ENCODE results near the gene NCF2. TPM values are rescaled to one million over a fixed set of nuclear protein-coding genes. Genes with fewer than 3 reads are reported as not detected.

The NCF2 gene
- total and polyA plus RNA-seq, 2 donors (not counting 3 experiments of a cell fraction or from before 2014, with no cell fraction given): 0.03 TPM; not detected in 1

- CTCF ChIA-PET: interaction anchor here (0.9 kb wide), 2 partner anchors 11 to 18 kb away, joined by 3 read pairs; no protein-coding TSS in a partner anchor
- no TSS peak for BruUV-seq (replicated peaks)
- TF ChIP-seq EZH2 (IDR thresholded peaks at IDR 0.05; ENCODE audit: borderline replicate concordance, low read depth, low read length, severe bottlenecking) (no peak), POLR2AphosphoS5 (IDR thresholded peaks at IDR 0.05; ENCODE audit: insufficient read depth, low read depth, low read length) (no peak), GATA2 (IDR thresholded peaks at IDR 0.05; ENCODE audit: insufficient read depth, insufficient read length, low read depth, low read length) (no peak), POLR2A (IDR thresholded peaks at IDR 0.05; ENCODE audit: low read depth, low read length) (no peak), FOS (IDR thresholded peaks at IDR 0.05; ENCODE audit: borderline replicate concordance, insufficient read depth, low read length) (no peak), JUN (IDR thresholded peaks at IDR 0.05; ENCODE audit: borderline replicate concordance, insufficient read depth, insufficient read length, low read depth) (no peak), MYC (IDR thresholded peaks at IDR 0.05; ENCODE audit: low read depth, low read length) (no peak), MAX (IDR thresholded peaks at IDR 0.05; ENCODE audit: insufficient read depth, insufficient read length) (no peak), CTCF (IDR thresholded peaks at IDR 0.05; ENCODE audit: extremely low read depth in 1 of 2, insufficient read depth in 1 of 2, low read depth in 1 of 2, low read length in 2 of 2) (no peak)
- no peaks in the 10 kb centered on the region for H3K9me3 ChIP-seq (replicated peaks; ENCODE audit: control insufficient read depth, insufficient read depth, low read length)
- no peak overlapping the region for H3K9ac ChIP-seq (replicated peaks; ENCODE audit: extremely low read depth, insufficient read depth, low read length)
- H3K27ac ChIP-seq (ENCODE audit: insufficient read depth, low read depth, low read length): no peak overlapping the region
- FAIRE-seq (no peak), DNase-seq (ENCODE audit: low read depth, low spot score) (no peak)
- H3K36me3 ChIP-seq (ENCODE audit: control insufficient read depth in 2 of 2, extremely low read depth in 1 of 2, insufficient read depth in 2 of 2, low read length in 2 of 2): no peaks in the 10 kb centered on the region
- no peaks in the 10 kb centered on the region for H4K20me1 ChIP-seq (replicated peaks; ENCODE audit: control insufficient read depth, extremely low read depth, insufficient read depth, low read length)
- no peaks in the 10 kb centered on the region for H3K79me2 ChIP-seq (ENCODE audit: control insufficient read depth, insufficient read depth, low read length)
- no peaks in the 10 kb centered on the region for H3K9me1 ChIP-seq (replicated peaks; ENCODE audit: control insufficient read depth, extremely low read depth, insufficient read depth, low read length)
- H3K4me2 ChIP-seq (ENCODE audit: insufficient read depth, low read length): no peak overlapping the region
- H3K4me1 ChIP-seq (ENCODE audit: control insufficient read depth, extremely low read depth, insufficient read depth, low read length): no peaks in the 10 kb centered on the region
- no peaks in the 10 kb centered on the region for H3K27me3 ChIP-seq (ENCODE audit: control insufficient read depth in 2 of 2, insufficient read depth in 2 of 2, low read length in 2 of 2)
- POLR2A ChIA-PET: no interaction called here
- no peak overlapping the region for H3K4me3 ChIP-seq (replicated peaks in 1 of 3; ENCODE audit: insufficient read depth in 1 of 3, low read depth in 1 of 3, low read length in 3 of 3)
- dilution Hi-C loops (cut with MboI; ENCODE audit: extremely low pct_ligation_motif_present, low sequenced_read_pairs): no loop called here
- H2AFZ ChIP-seq (ENCODE audit: low read depth, low read length): no peak overlapping the region
- intact Hi-C loops (cut with micrococcal nuclease): no loop called here
These were observed 8.1 kb downstream of the NCF2 start for GRCh38 chr1:183582021-183582713.

All from endothelial cell of umbilical vein (primary cell).